AG04450 (cell line): Measurements from ENCODE around the gene FLT4. TPM values are rescaled to one million over a fixed set of nuclear protein-coding genes. Genes with fewer than 3 reads are reported as not detected.
"Not testable (repeated sequence)": the region's sequence is repeated elsewhere in the genome, so short reads cannot be mapped to it uniquely, and the experiment has no call there.

Experiments
- CTCF ChIA-PET: fragments of 300-600, 350-600 bp; formaldehyde crosslinking; extraction: SDS; loops from one replicate; lab custom pipeline; 2022; ENCODE audit warnings: antibody characterized with exemption, inconsistent platforms; lab: Charles Lee
- POLR2A ChIA-PET: fragments of 350-600 bp; formaldehyde crosslinking; extraction: SDS; loops from one replicate; lab custom pipeline; 2021; ENCODE audit warnings: antibody characterized with exemption, inconsistent platforms; lab: Yijun Ruan, JAX
- DNase-seq: peaks from one replicate; pipeline ENCODE4 v3.0.0-alpha.2; 2011; ENCODE audit warnings: low read depth, low spot score
- H3K27ac ChIP-seq: one replicate; pipeline ENCODE4 v1.5.1; 2012; ENCODE audit warnings: low read depth, low read length, control low read depth
- H3K27me3 ChIP-seq: one replicate; pipeline ENCODE4 v1.6.0; 2012; ENCODE audit warnings: low read length; ENCODE audit not compliant: control insufficient read depth, insufficient read depth
- H3K4me3 ChIP-seq: 2 replicates; pipeline ENCODE4 v1.5.1; 2011; ENCODE audit warnings: mild to moderate bottlenecking, low read depth, low read length, control low read depth
- H3K9me3 ChIP-seq: 2 replicates; pipeline ENCODE4 v1.5.1; 2012; ENCODE audit warnings: low read length; ENCODE audit not compliant: control insufficient read depth, insufficient read depth
- CTCF ChIP-seq: IDR thresholded peaks from 2 replicates; pipeline ENCODE4 v1.5.1; 2011; ENCODE audit warnings: low read depth, low read length, control low read depth, inconsistent platforms
- polyA plus RNA-seq: library from polyadenylated mRNA; depleted of rRNA; stranded (reverse); fragments of >200 nt; gene quantifications from 2 replicates; pipeline ENCODE4 v1.2.3, GENCODE V29; 2011

Gene FLT4
- polyA plus RNA-seq, 1 experiment, result not detected

DNA sequence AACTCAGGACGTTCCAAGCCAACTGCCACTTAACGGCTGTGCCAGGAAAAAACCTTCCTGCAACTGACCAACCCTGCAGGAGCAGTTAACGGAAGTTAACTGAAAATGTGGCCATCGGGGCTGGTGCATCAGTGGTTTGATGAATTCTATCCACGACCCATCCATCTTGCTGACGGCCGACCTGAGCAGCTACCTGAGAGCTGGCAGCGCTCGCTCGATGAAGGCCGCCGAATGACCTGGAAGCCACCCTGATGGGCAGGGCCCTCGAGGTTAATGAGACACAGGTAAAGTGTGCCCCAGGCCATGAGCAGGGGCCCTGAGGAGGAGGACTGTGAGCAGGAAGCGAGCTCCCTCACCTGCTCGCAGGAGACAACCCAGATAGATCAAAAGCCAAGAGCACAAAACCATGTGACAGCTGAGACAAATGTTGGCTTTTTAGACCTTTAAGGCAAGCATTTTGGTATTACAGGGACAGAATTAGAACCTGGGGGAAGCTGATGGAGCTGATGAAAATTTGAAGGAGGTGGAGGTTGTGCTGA, 35.3 kb upstream of the FLT4 start:
- TF ChIP-seq CTCF, result no peak
- CTCF ChIA-PET, result no interaction called here

GRCh38 chr5:180683220-180683922, 34.0 kb upstream of the FLT4 start:
- Histone ChIP-seq H3K4me3 (no peak overlapping the region), H3K27me3 (peaks cover 2% of the 10 kb centered on the region), H3K9me3 (peaks cover 7% of the 10 kb centered on the region; the same call in 1 of the 2 replicates), H3K27ac (no peak overlapping the region)
- ChIA-PET CTCF (interaction anchor here (0.5 kb wide), 1 partner anchor 493 kb away, joined by 6 read pairs; no protein-coding TSS in a partner anchor), POLR2A (no interaction called here)
- DNase-seq, result no peak
- TF ChIP-seq CTCF, result no peak

More for the DNA sequence above, 35.3 kb upstream of the FLT4 start:
- DNase-seq, result no peak
- Histone ChIP-seq H3K4me3 (no peak overlapping the region), H3K27me3 (peaks cover 5% of the 10 kb centered on the region), H3K27ac (no peak overlapping the region), H3K9me3 (peaks cover 3% of the 10 kb centered on the region; the same call in 1 of the 2 replicates)
- POLR2A ChIA-PET, result no interaction called here

GRCh38 chr5:180682560-180682959, 33.2 kb upstream of the FLT4 start:
- Histone ChIP-seq H3K27me3 (peaks cover 2% of the 10 kb centered on the region), H3K27ac (no peak overlapping the region), H3K4me3 (no peak overlapping the region), H3K9me3 (peaks cover 7% of the 10 kb centered on the region; the same call in 1 of the 2 replicates)
- no peak for TF ChIP-seq CTCF
- ChIA-PET POLR2A (no interaction called here), CTCF (no interaction called here)
- DNase-seq, result no peak

DNA sequence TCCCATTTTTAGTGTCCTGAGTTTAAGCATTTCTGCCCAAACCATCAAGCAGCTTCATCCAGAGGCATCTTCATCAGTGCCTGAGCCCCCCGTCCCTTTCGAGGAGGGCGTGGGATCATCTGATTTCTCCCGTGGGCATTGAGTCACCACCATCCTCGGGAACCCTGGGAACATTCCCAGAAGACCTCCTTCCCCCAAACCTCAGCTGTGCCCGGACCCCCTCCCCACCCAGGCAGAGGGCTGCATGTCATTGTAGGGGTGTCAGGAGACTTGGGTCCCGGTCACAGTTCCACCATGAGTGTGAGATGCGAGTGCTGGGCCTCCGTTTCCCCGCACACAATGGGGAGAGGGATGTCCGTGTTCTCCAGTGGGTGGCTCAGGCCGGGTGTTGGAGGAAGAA, 32.6 kb upstream of the FLT4 start:
- H3K4me3 ChIP-seq, H3K27ac ChIP-seq, H3K27me3 ChIP-seq, DNase-seq, H3K9me3 ChIP-seq, POLR2A ChIA-PET, CTCF ChIA-PET: not testable (repeated sequence)

GRCh38 chr5:180678319-180678718, 28.9 kb upstream of the FLT4 start:
- not testable (repeated sequence) for DNase-seq, H3K27me3 ChIP-seq, H3K9me3 ChIP-seq, H3K27ac ChIP-seq, H3K4me3 ChIP-seq
- CTCF ChIA-PET, result interaction anchor here (0.6 kb wide), 1 partner anchor 480 kb away, joined by 4 read pairs; no protein-coding TSS in a partner anchor
- POLR2A ChIA-PET, result interaction anchor here (0.6 kb wide), 1 partner anchor 997 kb away, joined by 3 read pairs; no protein-coding TSS in a partner anchor

- POLR2A ChIA-PET, result no interaction called here
- no peak for TF ChIP-seq CTCF
- Histone ChIP-seq H3K9me3 (peaks cover 3% of the 10 kb centered on the region; the same call in 1 of the 2 replicates), H3K4me3 (no peak overlapping the region), H3K27me3 (peaks cover 5% of the 10 kb centered on the region), H3K27ac (no peak overlapping the region)
- no peak for DNase-seq
- CTCF ChIA-PET, result no interaction called here
Observed at GRCh38 chr5:180675036-180675635, 25.7 kb upstream of the FLT4 start.

DNA sequence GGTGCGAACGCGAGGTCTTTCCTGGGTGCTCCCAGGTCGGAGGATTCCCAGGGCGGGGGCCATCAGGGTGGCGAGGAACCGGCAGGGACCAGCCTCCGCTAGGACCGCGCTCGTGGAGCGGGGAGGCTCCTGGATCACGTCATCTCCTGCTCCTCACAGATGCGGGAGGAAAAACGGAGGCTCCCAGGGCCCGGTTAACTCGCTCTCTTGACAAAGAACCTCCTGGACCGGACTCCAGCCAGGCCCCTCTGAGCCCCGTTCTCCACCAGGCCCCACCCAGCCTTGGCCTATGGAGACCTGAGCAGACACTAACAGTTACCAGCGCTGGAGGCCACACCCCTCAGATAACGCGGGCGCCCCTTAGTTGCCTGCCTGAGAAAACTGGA, 24.7 kb upstream of the FLT4 start:
- H3K9me3 ChIP-seq, CTCF ChIA-PET, H3K27me3 ChIP-seq, H3K4me3 ChIP-seq, DNase-seq, POLR2A ChIA-PET, H3K27ac ChIP-seq: not testable (repeated sequence)
